NCI-H2081 treated with DMSO at 0.1 percent for 48 hours (cell line): ENCODE data around the gene NLRP6.
"Not testable (repeated sequence)": the region's sequence is repeated elsewhere in the genome, so short reads cannot be mapped to it uniquely, and the experiment has no call there.

Source experiments
- DNase-seq: peaks from one replicate; lab custom pipeline; 2025; lab: John Stamatoyannopoulos, UW

NLRP6 gene

DNA sequence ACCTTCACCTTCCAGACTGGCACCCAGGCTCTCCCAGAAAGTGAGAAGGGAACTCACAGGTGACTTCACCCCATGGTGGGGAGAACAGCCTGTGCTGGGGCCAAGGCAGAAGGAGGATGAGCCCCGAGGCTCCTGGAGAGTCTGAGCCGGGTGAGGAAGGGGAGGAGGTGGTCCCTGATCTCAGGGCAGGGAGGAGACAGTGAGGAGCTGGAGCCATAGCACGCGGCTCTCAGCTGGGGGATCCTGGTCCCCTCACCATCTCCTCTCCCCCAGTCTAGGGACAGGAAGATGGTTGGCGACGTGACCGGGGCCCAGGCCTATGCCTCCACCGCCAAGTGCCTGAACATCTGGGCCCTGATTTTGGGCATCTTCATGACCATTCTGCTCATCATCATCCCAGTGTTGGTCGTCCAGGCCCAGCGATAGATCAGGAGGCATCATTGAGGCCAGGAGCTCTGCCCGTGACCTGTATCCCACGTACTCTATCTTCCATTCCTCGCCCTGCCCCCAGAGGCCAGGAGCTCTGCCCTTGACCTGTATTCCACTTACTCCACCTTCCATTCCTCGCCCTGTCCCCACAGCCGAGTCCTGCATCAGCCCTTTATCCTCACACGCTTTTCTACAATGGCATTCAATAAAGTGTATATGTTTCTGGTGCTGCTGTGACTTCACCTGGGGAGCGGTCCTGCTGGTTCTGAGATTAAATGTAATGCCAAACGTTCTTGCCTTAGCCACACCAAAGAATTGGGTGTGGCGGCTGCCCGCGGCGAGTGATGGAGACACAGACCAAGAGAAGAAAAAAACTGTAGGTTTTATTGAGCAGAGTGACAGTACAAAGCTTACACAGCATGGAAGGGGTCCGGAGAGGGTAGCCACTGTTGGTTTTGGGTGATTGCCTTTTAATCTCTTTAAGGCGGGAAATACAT, 30.8 kb downstream of the NLRP6 start:
- DNase-seq, result not testable (repeated sequence)

DNA sequence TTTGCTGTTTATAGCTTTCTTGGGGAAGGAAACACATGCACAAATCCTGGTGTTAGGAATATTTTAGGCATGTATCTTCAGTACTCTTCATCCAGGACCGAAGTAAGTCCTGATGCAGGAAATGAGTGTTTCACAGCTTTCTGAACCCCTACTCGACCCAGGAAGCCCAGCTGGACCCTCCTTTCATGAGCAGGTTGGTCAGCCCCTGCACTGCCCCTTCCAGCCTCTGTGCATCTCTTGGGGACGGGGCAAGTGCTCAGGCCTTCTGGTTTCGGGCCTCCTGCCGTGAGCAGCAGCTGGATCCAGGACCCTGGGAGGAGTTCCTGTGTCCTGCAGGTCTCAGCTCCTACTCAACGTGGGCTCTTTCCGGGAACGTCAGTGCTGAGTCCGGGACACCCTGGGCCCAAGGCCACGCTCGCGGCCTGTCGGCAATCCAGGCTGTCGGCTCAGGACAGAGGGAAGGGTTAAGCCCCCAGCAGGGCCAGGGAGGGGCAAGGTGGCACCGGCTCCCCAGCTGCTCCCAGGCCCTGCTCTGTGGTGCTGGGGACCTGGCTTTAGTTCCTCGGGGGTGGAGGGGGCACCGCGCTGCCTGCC, 31.9 kb downstream of the NLRP6 start:
- DNase-seq, result not testable (repeated sequence)

GRCh38 chr11:311013-311748, 33.0 kb downstream of the NLRP6 start:
- DNase-seq, result not testable (repeated sequence)

DNA sequence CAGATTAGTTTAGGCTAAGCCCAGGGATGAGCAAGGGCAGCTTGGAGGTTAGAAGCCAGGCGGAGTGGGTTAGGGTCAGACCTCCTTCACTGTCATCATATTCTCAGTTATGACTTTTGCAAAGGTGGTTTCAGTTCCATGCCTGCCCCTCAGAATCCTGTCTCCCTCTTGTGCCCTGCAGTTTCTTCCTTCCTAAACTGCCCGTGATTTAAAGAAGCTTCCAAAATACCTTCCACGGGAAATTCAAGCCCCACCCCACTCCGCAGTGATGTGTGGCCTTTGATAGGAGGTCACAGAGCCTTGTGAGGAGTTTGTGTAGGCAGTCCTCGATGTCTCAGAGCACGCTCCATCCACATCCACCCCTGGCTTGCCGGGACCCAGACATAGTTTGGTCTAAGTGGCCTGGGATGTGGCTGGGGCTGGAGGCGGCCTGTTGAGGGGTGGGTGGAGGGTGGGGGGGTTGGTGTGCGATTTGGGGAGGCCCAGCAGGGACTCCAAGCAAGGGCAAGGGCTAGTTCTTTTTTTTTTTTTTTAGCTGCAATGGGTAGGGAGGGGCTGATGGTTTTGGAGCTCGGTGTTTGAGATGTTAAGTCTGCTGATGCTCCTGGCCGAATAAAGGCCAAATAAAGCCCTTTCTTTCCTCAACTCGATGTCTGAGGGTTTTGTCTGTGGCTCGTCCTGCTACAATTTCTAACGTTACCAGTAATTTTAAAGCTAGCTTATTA, 34.0 kb downstream of the NLRP6 start:
- no peak for DNase-seq

- no peak for DNase-seq
Observed at GRCh38 chr11:313304-313786, 35.1 kb downstream of the NLRP6 start.

GRCh38 chr11:313787-314553, 35.8 kb downstream of the NLRP6 start, which contains the start of gene IFITM1:
Gene IFITM1, plus strand, starts transcription at chr11:314040. Its CDS starts 131 bp downstream, at chr11:314171.
- no peak for DNase-seq

GRCh38 chr11:314554-314875, 36.3 kb downstream of the NLRP6 start:
- DNase-seq, result not testable (repeated sequence)

DNA sequence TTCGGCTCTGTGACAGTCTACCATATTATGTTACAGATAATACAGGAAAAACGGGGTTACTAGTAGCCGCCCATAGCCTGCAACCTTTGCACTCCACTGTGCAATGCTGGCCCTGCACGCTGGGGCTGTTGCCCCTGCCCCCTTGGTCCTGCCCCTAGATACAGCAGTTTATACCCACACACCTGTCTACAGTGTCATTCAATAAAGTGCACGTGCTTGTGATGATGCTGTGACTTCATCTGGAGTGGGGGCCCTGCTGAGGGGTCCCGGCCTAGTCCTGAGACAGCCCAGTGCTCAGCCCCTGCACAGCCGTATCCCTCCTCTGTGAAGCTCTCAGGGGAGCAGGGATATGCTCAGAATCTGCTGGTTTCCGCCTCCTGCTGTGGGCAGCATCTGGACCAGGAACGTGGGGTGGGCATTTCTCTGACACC, 36.9 kb downstream of the NLRP6 start:
- no peak for DNase-seq

- DNase-seq, result no peak
Observed at GRCh38 chr11:315516-315994, 37.3 kb downstream of the NLRP6 start.

- DNase-seq, result no peak
Observed at GRCh38 chr11:316031-316701, 38.0 kb downstream of the NLRP6 start.

DNA sequence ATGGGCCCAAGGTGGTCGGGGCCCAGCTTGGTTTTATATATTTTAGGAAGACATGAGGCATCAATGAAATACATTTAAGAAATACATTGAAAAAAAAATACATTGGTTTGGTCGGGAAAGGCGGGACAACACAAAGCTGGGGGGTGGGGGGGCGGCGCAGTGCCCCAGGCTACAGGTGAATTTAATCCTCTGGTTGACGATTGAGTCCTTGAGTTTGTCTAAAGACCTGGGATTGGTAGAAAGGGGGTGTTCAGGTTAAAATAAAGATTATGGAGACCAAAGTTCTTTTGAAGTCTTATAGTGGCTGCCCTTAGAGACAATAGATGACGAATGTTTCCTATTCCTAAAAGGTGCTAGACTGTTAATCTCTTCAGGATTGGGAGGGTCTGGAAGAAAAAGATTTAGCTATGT, 38.7 kb downstream of the NLRP6 start:
- DNase-seq, result no peak

GRCh38 chr11:317668-318404, 39.6 kb downstream of the NLRP6 start:
- DNase-seq, result not testable (repeated sequence)

DNA sequence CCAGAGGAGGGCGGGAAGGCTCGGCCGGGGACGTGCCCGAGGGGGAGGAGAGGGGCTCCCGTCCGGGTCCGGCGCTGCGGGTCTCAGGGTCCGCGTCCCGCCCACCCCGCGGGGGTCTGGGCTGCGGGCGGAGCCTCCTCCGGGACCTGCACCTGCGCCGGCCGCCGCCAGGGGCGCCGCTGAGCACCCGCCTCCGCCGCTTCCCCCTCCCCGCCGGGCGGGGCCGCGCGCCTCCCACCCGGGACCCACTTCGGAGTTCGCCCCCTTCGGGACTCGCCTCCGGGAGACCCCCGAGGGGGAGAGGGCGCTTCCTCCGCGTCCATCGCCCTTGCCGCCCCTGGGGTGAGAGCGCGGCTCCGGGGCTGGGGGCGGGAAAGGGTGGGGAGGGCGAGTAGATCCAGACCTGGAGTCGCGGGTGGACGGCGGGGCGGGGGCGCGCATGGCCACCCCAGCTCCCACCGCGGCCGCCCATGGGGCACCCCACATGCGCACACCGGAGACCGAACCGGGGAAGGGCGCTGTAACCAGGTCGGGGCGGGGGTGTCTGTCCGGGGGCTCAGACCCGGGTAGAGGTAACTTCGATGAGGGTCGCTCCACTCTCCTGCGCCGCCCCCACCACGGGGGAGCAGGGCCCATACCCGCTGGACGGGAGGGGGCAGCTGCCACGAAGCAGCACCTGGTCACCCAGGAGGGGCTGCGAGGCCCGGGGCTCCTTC, 40.4 kb downstream of the NLRP6 start:
- not testable (repeated sequence) for DNase-seq

- not testable (repeated sequence) for DNase-seq
Observed at GRCh38 chr11:319121-319887, 41.1 kb downstream of the NLRP6 start.

DNA sequence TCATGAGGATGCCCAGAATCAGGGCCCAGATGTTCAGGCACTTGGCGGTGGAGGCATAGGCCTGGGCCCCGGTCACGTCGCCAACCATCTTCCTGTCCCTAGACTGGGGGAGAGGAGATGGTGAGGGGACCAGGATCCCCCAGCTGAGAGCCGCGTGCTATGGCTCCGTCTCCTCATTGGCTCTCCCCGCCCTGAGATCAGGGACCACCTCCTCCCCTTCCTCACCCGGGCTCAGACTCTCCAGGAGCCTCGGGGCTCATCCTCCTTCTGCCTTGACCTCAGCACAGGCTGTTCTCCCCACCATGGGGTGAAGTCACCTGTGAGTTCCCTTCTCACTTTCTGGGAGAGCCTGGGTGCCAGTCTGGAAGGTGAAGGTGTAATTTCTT, 41.7 kb downstream of the NLRP6 start:
- not testable (repeated sequence) for DNase-seq

- DNase-seq, result no peak
Observed at GRCh38 chr11:324156-324555, 45.9 kb downstream of the NLRP6 start.

DNA sequence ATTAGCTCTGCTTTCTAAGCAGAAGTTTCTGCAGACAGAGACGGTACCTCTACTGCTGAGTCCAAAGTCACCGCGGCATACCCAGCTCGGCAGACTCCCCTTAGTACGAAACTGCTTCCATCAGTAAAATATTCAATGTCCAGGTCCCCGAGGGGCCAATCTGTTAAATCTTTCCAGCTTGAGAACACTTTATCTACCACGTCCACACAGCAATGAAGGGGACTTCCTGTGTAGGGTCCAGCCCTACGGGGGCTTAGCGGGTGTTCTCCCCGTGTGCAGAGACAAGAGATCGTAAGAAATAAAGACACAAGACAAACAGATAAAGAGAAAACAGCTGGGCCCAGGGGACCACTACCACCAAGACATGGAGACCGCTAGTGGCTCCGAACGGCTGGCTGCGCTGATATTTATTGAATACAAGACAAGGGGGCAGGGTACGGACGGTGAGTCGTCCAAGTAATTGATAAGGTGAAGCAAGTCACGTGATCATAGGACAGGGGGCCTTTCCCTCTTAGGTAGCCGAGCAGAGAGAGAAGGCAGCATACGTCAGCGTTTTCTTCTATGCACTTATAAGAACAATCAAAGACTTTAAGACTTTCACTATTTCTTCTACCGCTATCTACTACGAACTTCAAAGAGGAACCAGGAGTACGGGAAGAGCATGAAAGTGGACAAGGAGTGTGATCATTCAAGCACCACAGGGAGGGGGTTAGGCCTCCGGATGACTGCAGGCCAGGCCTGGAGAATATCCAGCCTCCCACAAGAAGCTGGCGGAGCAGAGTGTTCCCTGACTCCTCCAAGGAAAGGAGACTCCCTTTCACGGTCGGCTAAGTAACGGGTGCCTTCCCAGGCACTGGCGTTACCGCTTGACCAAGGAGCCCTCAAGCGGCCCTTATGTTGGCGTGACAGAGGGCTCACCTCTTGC, 46.6 kb downstream of the NLRP6 start:
- DNase-seq, result not testable (repeated sequence)
